ENCODE data around the gene MARCHF3.
"Not testable (repeated sequence)": the region's sequence is repeated elsewhere in the genome, so short reads cannot be mapped to it uniquely, and the experiment has no call there.

Gene MARCHF3

GRCh38 chr5:126954981-126955380 lies 75.4 kb downstream of the MARCHF3 start:
- DNase-seq (ENCODE audit: low read depth in 3 of 3): no peak

GRCh38 chr5:126953640-126954039 lies 76.7 kb downstream of the MARCHF3 start:
- no peak for DNase-seq (ENCODE audit: low read depth in 3 of 3)

- DNase-seq (ENCODE audit: low read depth in 3 of 3): no peak
These were observed 80.9 kb downstream of the MARCHF3 start for GRCh38 chr5:126949475-126949874.

DNA sequence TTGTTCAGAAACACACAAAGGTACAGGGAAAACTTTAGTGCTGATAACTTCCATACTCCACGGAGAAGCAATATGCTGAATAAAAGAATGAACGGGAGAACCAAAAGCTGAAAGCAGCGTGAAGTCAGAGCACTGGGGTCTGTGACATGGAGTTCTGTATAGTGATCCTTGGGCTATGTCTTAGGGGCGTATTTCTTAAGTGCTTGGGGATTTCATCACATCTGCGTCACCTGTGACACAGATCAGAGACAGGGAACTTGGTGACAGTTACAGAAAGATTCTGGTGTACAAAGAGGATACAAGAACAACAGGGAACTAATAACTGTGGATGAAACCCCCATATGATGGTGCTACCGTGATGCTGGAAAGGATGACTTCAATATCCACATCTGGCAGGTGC lies 81.9 kb downstream of the MARCHF3 start:
- DNase-seq (ENCODE audit: low read depth in 3 of 3): no peak

- DNase-seq (ENCODE audit: low read depth in 3 of 3): no peak
These were observed 82.4 kb downstream of the MARCHF3 start for GRCh38 chr5:126948011-126948355.

- no peak for DNase-seq (ENCODE audit: low read depth in 3 of 3)
These were observed 83.0 kb downstream of the MARCHF3 start for GRCh38 chr5:126947146-126948010.

DNA sequence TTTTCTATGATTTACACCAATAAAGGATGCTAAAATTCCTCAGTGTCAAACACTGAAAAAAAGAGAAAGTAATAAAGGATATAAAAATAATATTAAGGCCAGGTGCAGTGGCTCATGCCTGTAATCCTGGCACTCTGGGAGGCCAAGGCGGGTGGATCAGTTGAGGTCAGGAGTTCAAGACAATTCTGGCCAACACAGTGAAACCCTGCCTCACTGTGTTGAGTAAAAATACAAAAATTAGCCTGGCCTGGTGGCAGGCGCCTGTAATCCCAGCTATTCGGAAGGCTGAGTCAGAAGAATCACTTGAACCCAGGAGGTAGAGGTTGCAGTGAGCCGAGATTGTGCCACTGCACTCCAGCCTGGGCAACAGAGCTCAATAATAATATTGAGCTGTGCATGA lies 87.5 kb downstream of the MARCHF3 start:
- not testable (repeated sequence) for DNase-seq (ENCODE audit: low read depth in 3 of 3)

DNA sequence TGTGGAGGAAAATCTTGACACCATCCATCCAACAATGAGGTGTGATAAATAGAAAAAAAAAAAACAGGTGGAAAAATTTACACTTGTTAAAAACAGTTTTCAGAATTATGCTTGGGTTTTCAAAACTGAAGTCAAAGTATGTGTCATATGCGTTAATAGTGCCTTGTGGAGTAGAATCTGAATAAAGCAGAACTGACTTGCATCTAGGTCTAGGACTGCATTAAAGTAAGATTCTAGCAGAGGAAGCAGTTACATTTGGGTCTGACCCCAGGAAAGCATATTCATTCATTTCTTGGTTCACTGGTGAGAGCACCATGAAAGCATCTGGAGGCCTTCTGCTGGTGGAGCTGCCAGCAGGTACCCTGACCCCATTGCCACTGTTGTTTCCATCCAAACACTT lies 89.0 kb downstream of the MARCHF3 start:
- DNase-seq (ENCODE audit: low read depth in 3 of 3): no peak

- DNase-seq (ENCODE audit: low read depth in 3 of 3): no peak
These were observed 90.5 kb downstream of the MARCHF3 start for GRCh38 chr5:126939887-126940286.

- no peak for DNase-seq (ENCODE audit: low read depth in 3 of 3)
These were observed 91.9 kb downstream of the MARCHF3 start for GRCh38 chr5:126938466-126938865.

- no peak for DNase-seq (ENCODE audit: low read depth in 3 of 3)
These were observed 92.6 kb downstream of the MARCHF3 start for GRCh38 chr5:126937771-126938170.

DNA sequence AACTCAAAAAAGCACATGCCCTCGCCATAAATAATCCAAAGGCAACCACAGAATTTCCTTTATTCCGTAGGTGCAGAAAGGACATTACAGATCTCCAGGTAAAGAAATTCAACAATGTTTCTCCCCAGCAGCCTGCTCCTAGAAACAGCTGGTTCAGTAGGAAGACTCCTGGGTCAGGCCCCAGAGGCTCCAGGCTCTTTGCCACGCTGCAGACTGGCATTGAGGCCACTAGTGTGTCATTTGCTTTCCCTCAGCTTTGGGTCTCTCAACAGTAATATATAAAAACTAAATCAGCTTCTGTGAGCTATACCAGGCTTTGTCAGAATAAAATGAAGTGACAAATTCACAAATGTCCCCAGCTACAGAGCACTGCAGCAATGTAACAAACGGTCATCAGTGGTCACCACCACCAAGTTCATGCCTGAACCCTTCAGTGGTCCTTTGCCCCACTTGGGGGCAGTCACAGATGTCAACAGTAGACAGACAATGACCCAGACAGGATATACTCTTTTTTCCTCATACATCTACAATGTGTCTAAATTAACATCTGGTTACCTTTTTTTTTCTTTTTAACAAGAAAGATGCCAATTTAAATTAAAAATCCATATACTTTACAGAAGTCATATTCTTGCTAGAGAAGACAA lies 93.5 kb downstream of the MARCHF3 start:
- DNase-seq (ENCODE audit: low read depth in 3 of 3): no peak

GRCh38 chr5:126931963-126932660 lies 98.2 kb downstream of the MARCHF3 start:
- DNase-seq (ENCODE audit: low read depth in 3 of 3): no peak

DNA sequence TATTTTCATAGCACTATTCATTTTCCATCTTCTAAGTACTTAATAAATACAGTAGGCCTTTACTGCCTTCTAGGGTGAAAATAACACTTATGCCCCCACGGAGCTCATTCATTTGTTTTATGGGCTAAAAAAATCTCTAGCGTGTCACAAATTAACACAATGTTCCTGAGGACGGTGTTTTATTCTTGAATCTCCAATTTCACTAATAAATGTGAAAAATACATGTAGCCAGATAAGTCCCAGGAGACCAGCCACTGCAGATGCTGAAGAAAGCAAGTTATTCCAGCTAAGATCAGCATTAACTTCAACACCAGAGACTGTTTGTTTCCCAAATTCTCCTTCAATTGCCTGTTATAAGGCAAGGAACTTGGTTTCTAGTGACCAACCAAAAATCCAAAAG lies 102.3 kb downstream of the MARCHF3 start:
- no peak for DNase-seq (ENCODE audit: low read depth in 3 of 3)

GRCh38 chr5:126927429-126927828 lies 102.9 kb downstream of the MARCHF3 start:
- DNase-seq (ENCODE audit: low read depth in 3 of 3): no peak

GRCh38 chr5:126926187-126926586 lies 104.2 kb downstream of the MARCHF3 start:
- DNase-seq (ENCODE audit: low read depth in 3 of 3): no peak

DNA sequence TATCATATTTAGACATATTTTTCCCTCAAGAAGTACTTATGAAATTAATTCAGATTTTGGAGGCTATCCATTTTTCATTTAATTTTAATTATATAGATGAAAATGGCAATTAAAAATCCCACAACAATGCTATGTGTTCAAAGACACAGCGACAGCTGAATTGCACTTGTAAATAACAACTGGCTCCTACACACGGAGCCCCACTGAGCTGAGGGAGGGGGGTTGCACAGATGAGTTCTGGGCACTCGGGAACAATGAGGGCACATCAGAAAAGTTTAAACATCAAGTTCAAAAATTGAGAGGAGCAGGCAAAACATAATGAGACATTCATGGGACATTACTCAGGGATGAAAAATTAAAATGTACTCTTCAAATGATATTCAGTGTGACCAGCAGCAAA lies 104.9 kb downstream of the MARCHF3 start:
- no peak for DNase-seq (ENCODE audit: low read depth in 3 of 3)

- DNase-seq (ENCODE audit: low read depth in 3 of 3): no peak
These were observed 105.9 kb downstream of the MARCHF3 start for GRCh38 chr5:126924331-126925033.

DNA sequence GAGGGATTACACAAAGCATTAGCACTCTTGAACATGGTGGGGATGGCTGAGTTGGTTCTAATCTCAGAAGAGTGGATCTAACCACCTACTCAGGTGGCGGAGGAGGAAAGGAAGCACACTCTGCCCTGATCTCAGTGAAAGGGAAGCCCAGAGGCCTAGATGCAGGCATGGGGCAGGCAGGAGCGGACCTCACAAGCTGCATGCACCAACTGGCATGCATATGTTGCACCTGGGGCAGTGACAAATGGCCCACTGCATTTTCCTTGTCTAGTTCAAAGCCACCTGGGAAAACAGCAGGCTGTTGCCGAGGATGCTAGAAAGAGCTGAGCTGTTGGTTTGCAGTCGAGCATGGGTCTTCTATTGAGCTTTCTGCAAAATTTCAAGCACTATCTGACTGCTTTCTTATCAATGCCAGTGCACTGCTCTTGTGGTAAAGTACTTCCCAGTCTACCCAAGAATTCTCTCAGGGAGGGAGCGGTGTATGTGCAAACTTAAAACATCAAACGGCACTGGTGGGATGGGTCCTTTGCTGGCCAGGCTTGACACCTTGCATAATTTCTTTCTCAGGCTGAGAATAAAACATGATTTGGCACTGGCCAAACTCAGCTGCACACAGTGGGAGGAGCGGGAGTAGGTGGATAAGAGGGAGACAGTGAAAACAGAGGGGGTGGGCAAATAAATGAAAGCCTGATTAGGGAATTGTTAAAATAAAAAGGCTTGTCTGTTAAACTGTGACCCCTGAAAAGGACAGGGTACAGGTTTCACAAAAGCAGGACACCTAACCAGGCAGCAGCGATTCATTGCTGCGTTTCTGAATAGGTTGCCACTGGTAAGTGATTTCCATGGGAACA lies 108.9 kb downstream of the MARCHF3 start:
- no peak for DNase-seq (ENCODE audit: low read depth in 3 of 3)

- no peak for DNase-seq (ENCODE audit: low read depth in 3 of 3)
These were observed 110.1 kb downstream of the MARCHF3 start for GRCh38 chr5:126920291-126920690.

- DNase-seq (ENCODE audit: low read depth in 3 of 3): no peak
These were observed 110.8 kb downstream of the MARCHF3 start for GRCh38 chr5:126919566-126919965.
